GM12878 (cell line): ENCODE measurements around the gene CARD11. TPM values are rescaled to one million over a fixed set of nuclear protein-coding genes. Genes with fewer than 3 reads are reported as not detected.

Experiments used
- ATAC-seq: fragments of 200-7000 bp; cut with Tn5 transposase; 3 replicates; pipeline ENCODE4 v1.9.1; 2020; ENCODE audit warnings: mild to moderate bottlenecking, moderate library complexity
- BruUV-seq: library from RNA; stranded (reverse); fragments of 400-500 nt; replicated peaks from 2 replicates; lab custom pipeline; 2021; lab: Mats Ljungman, UMichigan
- CTCF ChIA-PET: fragments of 300-600 bp; sonication (Branson Sonifier 250); formaldehyde crosslinking; extraction: SDS; loops from one replicate; lab custom pipeline; 2021; ENCODE audit warnings: inconsistent platforms; lab: Yijun Ruan, JAX
- POLR2A ChIA-PET: fragments of 350-600 bp; formaldehyde crosslinking; extraction: SDS; loops from one replicate; lab custom pipeline; 2021; ENCODE audit warnings: inconsistent platforms; lab: Charles Lee
- RAD21 ChIA-PET: fragments of 300-600 bp; sonication (Branson Sonifier 250); formaldehyde crosslinking; loops from one replicate; lab custom pipeline; 2023; ENCODE audit warnings: antibody characterized with exemption; ENCODE audit not compliant: unreplicated experiment; lab: Charles Lee
- SMC1A ChIA-PET: fragments of 300-600 bp; sonication (Branson Sonifier 250); formaldehyde crosslinking; loops from one replicate; lab custom pipeline; 2023; ENCODE audit not compliant: unreplicated experiment, uncharacterized antibody; lab: Charles Lee
- DNase-seq: peaks from one replicate; pipeline ENCODE4 v3.0.0-alpha.2; 2011; ENCODE audit warnings: low read depth, low spot score
- FAIRE-seq: peaks from 3 replicates; lab custom pipeline; 2011; peaks lifted over from hg19 to GRCh38; lab: Jason Lieb, UNC
- H2AFZ ChIP-seq: 2 replicates; pipeline ENCODE4 v1.6.0; 2011; ENCODE audit warnings: low read depth, low read length, control low read depth; ENCODE audit not compliant: control insufficient read depth
- H3K27ac ChIP-seq: 2 replicates; pipeline ENCODE4 v1.5.1; 2011; ENCODE audit warnings: control low read depth; ENCODE audit not compliant: control insufficient read depth, insufficient read depth
- H3K27me3 ChIP-seq, 2 experiments: replicated peaks in 1 of 2; 2 replicates each; pipeline versions ENCODE4 v1.6.0 to v1.6.1; 2011; ENCODE audit warnings: low read length in 1 of 2; ENCODE audit not compliant: control insufficient read depth in 2 of 2, insufficient read depth in 2 of 2
- H3K36me3 ChIP-seq, 2 experiments: 2 replicates each; pipeline ENCODE4 v1.5.1; 2011; ENCODE audit warnings: low read length in 1 of 2; ENCODE audit not compliant: control insufficient read depth in 2 of 2, insufficient read depth in 2 of 2
- H3K4me1 ChIP-seq: 2 replicates; pipeline ENCODE4 v1.6.1; 2011; ENCODE audit warnings: mild to moderate bottlenecking, low read length, moderate library complexity, mixed read lengths; ENCODE audit not compliant: control insufficient read depth, insufficient read depth
- H3K4me2 ChIP-seq: 2 replicates; pipeline ENCODE4 v1.6.0; 2011; ENCODE audit warnings: control low read depth; ENCODE audit not compliant: control insufficient read depth, insufficient read depth
- H3K4me3 ChIP-seq: fragments of 200-600 bp; sonication (generic); 2 replicates; pipeline ENCODE4 v1.5.1; 2016
- H3K79me2 ChIP-seq: 2 replicates; pipeline ENCODE4 v1.6.0; 2011; ENCODE audit warnings: low read length; ENCODE audit not compliant: control insufficient read depth, insufficient read depth
- H3K9ac ChIP-seq: 2 replicates; pipeline ENCODE4 v1.8.0; 2011; ENCODE audit warnings: low read length, control low read depth, mixed read lengths; ENCODE audit not compliant: control insufficient read depth, insufficient read depth
- H3K9me3 ChIP-seq: replicated peaks from 3 replicates; pipeline ENCODE4 v1.5.1; 2011; ENCODE audit warnings: mild to moderate bottlenecking, low read length; ENCODE audit not compliant: control insufficient read depth, insufficient read depth
- H4K20me1 ChIP-seq: 2 replicates; pipeline ENCODE4 v1.6.0; 2011; ENCODE audit not compliant: control insufficient read depth, insufficient read depth
- ATF7 ChIP-seq: fragments of 450-650 bp; IDR thresholded peaks from 2 replicates; pipeline ENCODE4 v1.6.1; 2016; ENCODE audit warnings: low read depth, mild to moderate bottlenecking
- CBFB ChIP-seq: IDR thresholded peaks from 2 replicates; pipeline ENCODE4 v1.6.1; 2016; ENCODE audit warnings: antibody characterized with exemption, low read depth
- CREB1 ChIP-seq: IDR thresholded peaks from 2 replicates; pipeline ENCODE4 v1.6.1; 2012; ENCODE audit warnings: low read depth, mild to moderate bottlenecking, inconsistent platforms
- EGR1 ChIP-seq, 2 experiments: IDR thresholded peaks; 1 replicate in 1 of 2; 2 replicates in 1 of 2; pipeline ENCODE4 v1.6.1; 2011 to 2012; ENCODE audit warnings: low read depth in 2 of 2, low read length in 2 of 2, borderline replicate concordance in 1 of 2, mild to moderate bottlenecking in 1 of 2, moderate library complexity in 1 of 2
- HCFC1 ChIP-seq: fragments of 150-350 bp; IDR thresholded peaks from 2 replicates; pipeline ENCODE4 v1.6.1; 2014; ENCODE audit warnings: low read length
- IRF3 ChIP-seq: fragments of 450-650 bp; IDR thresholded peaks from 2 replicates; pipeline ENCODE4 v1.6.1; 2014; ENCODE audit warnings: mild to moderate bottlenecking
- RUNX3 ChIP-seq: IDR thresholded peaks from 2 replicates; pipeline ENCODE4 v1.6.1; 2012; ENCODE audit warnings: low read length, inconsistent platforms
- SRF ChIP-seq, 2 experiments: IDR thresholded peaks; 2 replicates each; pipeline ENCODE4 v1.6.1; 2011; ENCODE audit warnings: low read depth in 2 of 2, low read length in 2 of 2, mild to moderate bottlenecking in 1 of 2, moderate library complexity in 1 of 2
- WRNIP1 ChIP-seq: IDR thresholded peaks from 2 replicates; pipeline ENCODE4 v1.6.1; 2011; ENCODE audit warnings: low read depth, low read length, improper control_type of control experiment, borderline replicate concordance
- ZBTB40 ChIP-seq: fragments of 450-650 bp; IDR thresholded peaks from 2 replicates; pipeline ENCODE4 v1.6.1; 2016; ENCODE audit warnings: mild to moderate bottlenecking, moderate library complexity, borderline replicate concordance
- WGBS: methylation state at CpG from one replicate; pipeline ENCODE4 v1.1.6; 2016; ENCODE audit warnings: low lambda C conversion rate; ENCODE audit not compliant: insufficient replicate concordance, insufficient coverage; ENCODE audit errors: missing lambda C conversion rate; 5-methylcytosine and 5-hydroxymethylcytosine counted together
- in situ Hi-C: fragments of 300-500 bp; cut with MboI; formaldehyde crosslinking; loops from 9 replicates; pipeline ENCODE4 v1.14.3; 2018; ENCODE audit warnings: mixed read lengths
- intact Hi-C: fragments of 100-400 bp; cut with micrococcal nuclease; formaldehyde crosslinking; loops from one replicate; pipeline ENCODE4 v1.14.2; 2022; ENCODE audit not compliant: unreplicated experiment
- polyA plus RNA-seq, 11 experiments: library from polyadenylated mRNA; depleted of rRNA in 4 of 11; unstranded in 6 of 11; stranded (reverse) in 5 of 11; fragments of >200 nt; fragmentation: Nextera tagmentation in 4 of 11; fragmentation: Illumina TruSeq in 1 of 11; extraction: Ambion mirVana in 4 of 11; extraction: Trizol in 1 of 11; gene quantifications; 1 replicate in 1 of 11; 2 replicates in 10 of 11; pipeline versions ENCODE4 v1.2.1 to v1.2.3, GENCODE V29; 2011 to 2016; ENCODE audit warnings: inconsistent platforms in 2 of 11, missing spikeins in 2 of 11, low read depth in 1 of 11
- total RNA-seq, 4 experiments: library from RNA; depleted of rRNA in 3 of 4; stranded (reverse); fragments of >200 nt in 3 of 4; fragmentation: Illumina TruSeq in 1 of 4; extraction: Trizol in 1 of 4; gene quantifications; 2 replicates each; pipeline versions ENCODE4 v1.2.1 to v1.2.3, GENCODE V29; 2013 to 2021

CARD11 gene
- total and polyA plus RNA-seq, 10 of the 15 experiments (the other 5 are each of a cell fraction or from before 2014, with no cell fraction given) = 0.27 to 72.0 (median 28.4) TPM

GRCh38 chr7:2866601-2867000, 177.1 kb downstream of the CARD11 start:
- Histone ChIP-seq H3K4me1 (peaks cover 28% of the 10 kb centered on the region), H2AFZ (no peak overlapping the region), H3K4me3 (no peak overlapping the region), H3K79me2 (no peaks in the 10 kb centered on the region), H3K9me3 (no peaks in the 10 kb centered on the region), H3K9ac (no peak overlapping the region), H3K27ac (no peak overlapping the region), H3K4me2 (no peak overlapping the region), H4K20me1 (no peaks in the 10 kb centered on the region), H3K36me3 (no peaks in the 10 kb centered on the region), H3K27me3 (no peaks in the 10 kb centered on the region)
- ChIA-PET RAD21 (interaction anchor here (0.9 to 1.8 kb wide), 4 partner anchors 115 to 288 kb away, joined by 3 to 9 read pairs (median 4); no protein-coding TSS in a partner anchor), CTCF (interaction anchor here (0.8 to 4.9 kb wide), 13 partner anchors 10 to 1031 kb away, joined by 3 to 48 read pairs (median 7); no protein-coding TSS in a partner anchor), POLR2A (no interaction called here), SMC1A (interaction anchor here (1.1 to 1.4 kb wide), 4 partner anchors 14 to 806 kb away, joined by 3 to 4 read pairs (median 4); no protein-coding TSS in a partner anchor)
- TF ChIP-seq IRF3 (no peak), CBFB (no peak), SRF (IDR thresholded peaks at IDR 0.05; ENCODE audit: low read depth in 2 of 2, low read length in 2 of 2) (no peak), CREB1 (no peak), RUNX3 (no peak), HCFC1 (no peak), ATF7 (no peak), WRNIP1 (no peak), EGR1 (IDR thresholded peaks at IDR 0.05; ENCODE audit: borderline replicate concordance in 1 of 2, low read depth in 2 of 2, low read length in 2 of 2) (no peak), ZBTB40 (no peak)
- intact Hi-C loops (loop anchor here (5.0 kb wide), 1 partner anchor 1031 kb away; no protein-coding TSS in a partner anchor), in situ Hi-C loops (loop anchor here (10.0 kb wide), 1 partner anchor 1028 kb away; no protein-coding TSS in a partner anchor)
- FAIRE-seq = no peak
- ATAC-seq = no peak
- 0% methylated on average over 3 of the region's 3 CpGs for WGBS
- BruUV-seq = no TSS peak
- DNase-seq = no peak
